ENCODE data around the gene COL13A1. TPM values are rescaled to one million over a fixed set of nuclear protein-coding genes. Genes with fewer than 3 reads are reported as not detected.

Gene COL13A1
- total and polyA plus RNA-seq, 2 experiments from 2014 or later, result 5.2 to 8.6 TPM

DNA sequence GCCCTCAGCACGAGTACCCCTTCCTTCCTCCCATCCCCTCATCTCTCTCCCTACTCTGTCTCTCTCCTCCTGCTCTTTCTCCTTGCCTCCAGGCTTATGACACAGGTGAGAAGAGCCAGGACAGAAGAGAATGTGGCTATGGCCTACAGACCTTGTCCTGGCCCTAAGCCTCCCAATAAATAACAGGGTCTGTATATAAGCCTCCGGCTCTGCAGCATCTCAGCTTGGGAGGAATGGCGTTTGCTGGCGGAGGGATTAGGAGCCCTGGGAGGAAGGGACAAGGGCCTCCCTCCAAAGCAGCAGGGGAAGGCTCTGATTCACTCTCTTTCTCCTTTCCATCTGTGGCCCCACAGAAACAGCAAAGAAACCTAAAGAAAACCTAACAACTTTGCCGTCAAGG lies 45.8 kb downstream of the COL13A1 start:
- ATAC-seq (peak; percentile 8; the same call in 1 of the 3 replicates), DNase-seq (ENCODE audit: low spot score) (no peak)
- TF ChIP-seq NANOG (IDR thresholded peaks at IDR 0.05; ENCODE audit: borderline replicate concordance) (no peak), EZH2phosphoT487 (IDR thresholded peaks at IDR 0.05; ENCODE audit: unreplicated experiment) (no peak), EZH2 (IDR thresholded peaks at IDR 0.05; ENCODE audit: low read depth, unreplicated experiment) (no peak), STAT1 (IDR thresholded peaks at IDR 0.05; ENCODE audit: unreplicated experiment) (no peak), JUNB (IDR thresholded peaks at IDR 0.05; ENCODE audit: unreplicated experiment) (no peak), ZNF331 (CRISPR knock-in tag; IDR thresholded peaks at IDR 0.05; ENCODE audit: low read depth) (no peak), ZNF114 (CRISPR knock-in tag; IDR thresholded peaks at IDR 0.05) (no peak), POLR2AphosphoS5 (IDR thresholded peaks at IDR 0.05; ENCODE audit: low read depth) (no peak)
- TF ChIP-seq, protein P1, sequence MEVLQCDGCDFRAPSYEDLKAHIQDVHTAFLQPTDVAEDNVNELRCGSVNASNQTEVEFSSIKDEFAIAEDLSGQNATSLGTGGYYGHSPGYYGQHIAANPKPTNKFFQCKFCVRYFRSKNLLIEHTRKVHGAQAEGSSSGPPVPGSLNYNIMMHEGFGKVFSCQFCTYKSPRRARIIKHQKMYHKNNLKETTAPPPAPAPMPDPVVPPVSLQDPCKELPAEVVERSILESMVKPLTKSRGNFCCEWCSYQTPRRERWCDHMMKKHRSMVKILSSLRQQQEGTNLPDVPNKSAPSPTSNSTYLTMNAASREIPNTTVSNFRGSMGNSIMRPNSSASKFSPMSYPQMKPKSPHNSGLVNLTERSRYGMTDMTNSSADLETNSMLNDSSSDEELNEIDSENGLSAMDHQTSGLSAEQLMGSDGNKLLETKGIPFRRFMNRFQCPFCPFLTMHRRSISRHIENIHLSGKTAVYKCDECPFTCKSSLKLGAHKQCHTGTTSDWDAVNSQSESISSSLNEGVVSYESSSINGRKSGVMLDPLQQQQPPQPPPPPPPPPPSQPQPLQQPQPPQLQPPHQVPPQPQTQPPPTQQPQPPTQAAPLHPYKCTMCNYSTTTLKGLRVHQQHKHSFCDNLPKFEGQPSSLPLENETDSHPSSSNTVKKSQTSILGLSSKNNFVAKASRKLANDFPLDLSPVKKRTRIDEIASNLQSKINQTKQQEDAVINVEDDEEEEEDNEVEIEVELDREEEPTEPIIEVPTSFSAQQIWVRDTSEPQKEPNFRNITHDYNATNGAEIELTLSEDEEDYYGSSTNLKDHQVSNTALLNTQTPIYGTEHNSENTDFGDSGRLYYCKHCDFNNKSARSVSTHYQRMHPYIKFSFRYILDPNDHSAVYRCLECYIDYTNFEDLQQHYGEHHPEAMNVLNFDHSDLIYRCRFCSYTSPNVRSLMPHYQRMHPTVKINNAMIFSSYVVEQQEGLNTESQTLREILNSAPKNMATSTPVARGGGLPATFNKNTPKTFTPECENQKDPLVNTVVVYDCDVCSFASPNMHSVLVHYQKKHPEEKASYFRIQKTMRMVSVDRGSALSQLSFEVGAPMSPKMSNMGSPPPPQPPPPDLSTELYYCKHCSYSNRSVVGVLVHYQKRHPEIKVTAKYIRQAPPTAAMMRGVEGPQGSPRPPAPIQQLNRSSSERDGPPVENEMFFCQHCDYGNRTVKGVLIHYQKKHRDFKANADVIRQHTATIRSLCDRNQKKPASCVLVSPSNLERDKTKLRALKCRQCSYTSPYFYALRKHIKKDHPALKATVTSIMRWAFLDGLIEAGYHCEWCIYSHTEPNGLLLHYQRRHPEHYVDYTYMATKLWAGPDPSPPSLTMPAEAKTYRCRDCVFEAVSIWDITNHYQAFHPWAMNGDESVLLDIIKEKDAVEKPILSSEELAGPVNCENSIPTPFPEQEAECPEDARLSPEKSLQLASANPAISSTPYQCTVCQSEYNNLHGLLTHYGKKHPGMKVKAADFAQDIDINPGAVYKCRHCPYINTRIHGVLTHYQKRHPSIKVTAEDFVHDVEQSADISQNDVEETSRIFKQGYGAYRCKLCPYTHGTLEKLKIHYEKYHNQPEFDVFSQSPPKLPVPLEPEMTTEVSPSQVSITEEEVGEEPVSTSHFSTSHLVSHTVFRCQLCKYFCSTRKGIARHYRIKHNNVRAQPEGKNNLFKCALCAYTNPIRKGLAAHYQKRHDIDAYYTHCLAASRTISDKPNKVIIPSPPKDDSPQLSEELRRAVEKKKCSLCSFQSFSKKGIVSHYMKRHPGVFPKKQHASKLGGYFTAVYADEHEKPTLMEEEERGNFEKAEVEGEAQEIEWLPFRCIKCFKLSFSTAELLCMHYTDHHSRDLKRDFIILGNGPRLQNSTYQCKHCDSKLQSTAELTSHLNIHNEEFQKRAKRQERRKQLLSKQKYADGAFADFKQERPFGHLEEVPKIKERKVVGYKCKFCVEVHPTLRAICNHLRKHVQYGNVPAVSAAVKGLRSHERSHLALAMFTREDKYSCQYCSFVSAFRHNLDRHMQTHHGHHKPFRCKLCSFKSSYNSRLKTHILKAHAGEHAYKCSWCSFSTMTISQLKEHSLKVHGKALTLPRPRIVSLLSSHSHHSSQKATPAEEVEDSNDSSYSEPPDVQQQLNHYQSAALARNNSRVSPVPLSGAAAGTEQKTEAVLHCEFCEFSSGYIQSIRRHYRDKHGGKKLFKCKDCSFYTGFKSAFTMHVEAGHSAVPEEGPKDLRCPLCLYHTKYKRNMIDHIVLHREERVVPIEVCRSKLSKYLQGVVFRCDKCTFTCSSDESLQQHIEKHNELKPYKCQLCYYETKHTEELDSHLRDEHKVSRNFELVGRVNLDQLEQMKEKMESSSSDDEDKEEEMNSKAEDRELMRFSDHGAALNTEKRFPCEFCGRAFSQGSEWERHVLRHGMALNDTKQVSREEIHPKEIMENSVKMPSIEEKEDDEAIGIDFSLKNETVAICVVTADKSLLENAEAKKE (CRISPR knock-in tag; IDR thresholded peaks at IDR 0.05), result no peak
- TF ChIP-seq, protein P2, sequence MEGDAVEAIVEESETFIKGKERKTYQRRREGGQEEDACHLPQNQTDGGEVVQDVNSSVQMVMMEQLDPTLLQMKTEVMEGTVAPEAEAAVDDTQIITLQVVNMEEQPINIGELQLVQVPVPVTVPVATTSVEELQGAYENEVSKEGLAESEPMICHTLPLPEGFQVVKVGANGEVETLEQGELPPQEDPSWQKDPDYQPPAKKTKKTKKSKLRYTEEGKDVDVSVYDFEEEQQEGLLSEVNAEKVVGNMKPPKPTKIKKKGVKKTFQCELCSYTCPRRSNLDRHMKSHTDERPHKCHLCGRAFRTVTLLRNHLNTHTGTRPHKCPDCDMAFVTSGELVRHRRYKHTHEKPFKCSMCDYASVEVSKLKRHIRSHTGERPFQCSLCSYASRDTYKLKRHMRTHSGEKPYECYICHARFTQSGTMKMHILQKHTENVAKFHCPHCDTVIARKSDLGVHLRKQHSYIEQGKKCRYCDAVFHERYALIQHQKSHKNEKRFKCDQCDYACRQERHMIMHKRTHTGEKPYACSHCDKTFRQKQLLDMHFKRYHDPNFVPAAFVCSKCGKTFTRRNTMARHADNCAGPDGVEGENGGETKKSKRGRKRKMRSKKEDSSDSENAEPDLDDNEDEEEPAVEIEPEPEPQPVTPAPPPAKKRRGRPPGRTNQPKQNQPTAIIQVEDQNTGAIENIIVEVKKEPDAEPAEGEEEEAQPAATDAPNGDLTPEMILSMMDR (conservative IDR thresholded peaks at IDR 0.05; ENCODE audit: low read depth in 2 of 2), result no peak
- TF ChIP-seq, protein P3, sequence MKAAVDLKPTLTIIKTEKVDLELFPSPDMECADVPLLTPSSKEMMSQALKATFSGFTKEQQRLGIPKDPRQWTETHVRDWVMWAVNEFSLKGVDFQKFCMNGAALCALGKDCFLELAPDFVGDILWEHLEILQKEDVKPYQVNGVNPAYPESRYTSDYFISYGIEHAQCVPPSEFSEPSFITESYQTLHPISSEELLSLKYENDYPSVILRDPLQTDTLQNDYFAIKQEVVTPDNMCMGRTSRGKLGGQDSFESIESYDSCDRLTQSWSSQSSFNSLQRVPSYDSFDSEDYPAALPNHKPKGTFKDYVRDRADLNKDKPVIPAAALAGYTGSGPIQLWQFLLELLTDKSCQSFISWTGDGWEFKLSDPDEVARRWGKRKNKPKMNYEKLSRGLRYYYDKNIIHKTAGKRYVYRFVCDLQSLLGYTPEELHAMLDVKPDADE (IDR thresholded peaks at IDR 0.05), result no peak
- TF ChIP-seq, protein P4, sequence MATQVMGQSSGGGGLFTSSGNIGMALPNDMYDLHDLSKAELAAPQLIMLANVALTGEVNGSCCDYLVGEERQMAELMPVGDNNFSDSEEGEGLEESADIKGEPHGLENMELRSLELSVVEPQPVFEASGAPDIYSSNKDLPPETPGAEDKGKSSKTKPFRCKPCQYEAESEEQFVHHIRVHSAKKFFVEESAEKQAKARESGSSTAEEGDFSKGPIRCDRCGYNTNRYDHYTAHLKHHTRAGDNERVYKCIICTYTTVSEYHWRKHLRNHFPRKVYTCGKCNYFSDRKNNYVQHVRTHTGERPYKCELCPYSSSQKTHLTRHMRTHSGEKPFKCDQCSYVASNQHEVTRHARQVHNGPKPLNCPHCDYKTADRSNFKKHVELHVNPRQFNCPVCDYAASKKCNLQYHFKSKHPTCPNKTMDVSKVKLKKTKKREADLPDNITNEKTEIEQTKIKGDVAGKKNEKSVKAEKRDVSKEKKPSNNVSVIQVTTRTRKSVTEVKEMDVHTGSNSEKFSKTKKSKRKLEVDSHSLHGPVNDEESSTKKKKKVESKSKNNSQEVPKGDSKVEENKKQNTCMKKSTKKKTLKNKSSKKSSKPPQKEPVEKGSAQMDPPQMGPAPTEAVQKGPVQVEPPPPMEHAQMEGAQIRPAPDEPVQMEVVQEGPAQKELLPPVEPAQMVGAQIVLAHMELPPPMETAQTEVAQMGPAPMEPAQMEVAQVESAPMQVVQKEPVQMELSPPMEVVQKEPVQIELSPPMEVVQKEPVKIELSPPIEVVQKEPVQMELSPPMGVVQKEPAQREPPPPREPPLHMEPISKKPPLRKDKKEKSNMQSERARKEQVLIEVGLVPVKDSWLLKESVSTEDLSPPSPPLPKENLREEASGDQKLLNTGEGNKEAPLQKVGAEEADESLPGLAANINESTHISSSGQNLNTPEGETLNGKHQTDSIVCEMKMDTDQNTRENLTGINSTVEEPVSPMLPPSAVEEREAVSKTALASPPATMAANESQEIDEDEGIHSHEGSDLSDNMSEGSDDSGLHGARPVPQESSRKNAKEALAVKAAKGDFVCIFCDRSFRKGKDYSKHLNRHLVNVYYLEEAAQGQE (IDR thresholded peaks at IDR 0.05; ENCODE audit: unreplicated experiment), result no peak
- H3K4me3 Mint-ChIP-seq, result no peak overlapping the region
- H3K4me1 Mint-ChIP-seq, result peaks cover 78% of the 10 kb centered on the region
- H3K27ac ChIP-seq (ENCODE audit: low read depth), result no peak overlapping the region
- H3K36me3 Mint-ChIP-seq (ENCODE audit: low read depth), result no peaks in the 10 kb centered on the region; the same call in 2 of the 3 replicates
- no peaks in the 10 kb centered on the region for H3K27me3 ChIP-seq (ENCODE audit: insufficient read depth)
- no peaks in the 10 kb centered on the region for H3K79me2 ChIP-seq (replicated peaks; ENCODE audit: insufficient read depth)
- H2AFZ ChIP-seq, result no peak overlapping the region
- H3F3A ChIP-seq (replicated peaks; ENCODE audit: low read depth), result peaks cover 6% of the 10 kb centered on the region; the same call in 1 of the 2 replicates
- no peak overlapping the region for H3K4me3 ChIP-seq
- H3K4me2 ChIP-seq, result no peak overlapping the region
- H3K27ac Mint-ChIP-seq, result no peak overlapping the region
- H3K9me3 Mint-ChIP-seq, result no peaks in the 10 kb centered on the region
- H3K36me3 ChIP-seq (ENCODE audit: insufficient read depth), result no peaks in the 10 kb centered on the region
- H3K4me1 ChIP-seq (ENCODE audit: insufficient read depth), result peaks cover 66% of the 10 kb centered on the region
- H4K20me1 ChIP-seq (replicated peaks; ENCODE audit: insufficient read depth), result no peaks in the 10 kb centered on the region
- peaks cover 2% of the 10 kb centered on the region; the same call in 1 of the 2 replicates for H3K9me2 ChIP-seq (ENCODE audit: insufficient read depth)
- peaks cover 9% of the 10 kb centered on the region for H3K27me3 Mint-ChIP-seq (ENCODE audit: insufficient read depth, low read depth, poor library complexity)
